Inflammatory macrophage (primary cell): ENCODE results near the gene DTD1.
"Not testable (repeated sequence)": the region's sequence is repeated elsewhere in the genome, so short reads cannot be mapped to it uniquely, and the experiment has no call there.

Experiments
- DNase-seq, 2 donors: peaks; one replicate each; pipeline ENCODE4 v3.0.0-alpha.2; 2020 to 2022

DTD1 gene

DNA sequence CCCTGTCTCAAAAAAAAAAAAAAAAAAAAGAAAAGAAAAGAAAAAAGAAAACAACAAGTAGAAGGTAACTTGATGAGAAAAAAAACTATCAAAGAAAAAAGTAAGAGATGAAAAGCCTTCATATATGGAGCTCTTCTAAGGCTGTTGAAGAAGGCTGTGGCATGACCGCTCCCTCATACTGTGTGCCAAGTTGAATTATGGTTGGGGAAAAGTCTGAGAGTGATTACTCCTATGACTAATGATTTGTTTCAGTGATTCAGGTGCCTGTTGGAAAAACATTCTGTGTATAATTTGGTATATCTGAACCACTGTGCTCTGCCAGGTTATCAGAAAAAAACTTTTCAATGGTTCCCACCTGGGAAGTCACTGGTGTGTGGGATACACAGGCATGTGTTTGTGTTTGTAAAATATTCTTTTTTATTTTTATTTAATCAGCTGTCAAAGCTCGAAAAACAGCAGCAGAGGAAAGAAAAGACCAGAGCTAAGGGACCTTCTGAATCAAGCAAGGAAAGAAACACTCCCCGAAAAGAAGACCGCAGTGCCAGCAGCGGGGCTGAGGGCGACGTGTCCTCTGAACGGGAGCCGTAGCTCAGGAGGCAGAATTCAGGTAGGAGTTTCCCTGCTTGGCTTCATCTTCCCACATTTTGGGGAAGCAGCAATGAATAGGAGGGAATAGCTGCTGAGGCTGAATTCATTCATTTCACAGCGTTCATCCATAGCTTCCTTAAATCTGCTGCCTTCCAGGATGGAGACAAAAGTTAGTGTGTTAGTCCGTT is 156.0 kb downstream of the DTD1 start:
- no peak for DNase-seq

DNA sequence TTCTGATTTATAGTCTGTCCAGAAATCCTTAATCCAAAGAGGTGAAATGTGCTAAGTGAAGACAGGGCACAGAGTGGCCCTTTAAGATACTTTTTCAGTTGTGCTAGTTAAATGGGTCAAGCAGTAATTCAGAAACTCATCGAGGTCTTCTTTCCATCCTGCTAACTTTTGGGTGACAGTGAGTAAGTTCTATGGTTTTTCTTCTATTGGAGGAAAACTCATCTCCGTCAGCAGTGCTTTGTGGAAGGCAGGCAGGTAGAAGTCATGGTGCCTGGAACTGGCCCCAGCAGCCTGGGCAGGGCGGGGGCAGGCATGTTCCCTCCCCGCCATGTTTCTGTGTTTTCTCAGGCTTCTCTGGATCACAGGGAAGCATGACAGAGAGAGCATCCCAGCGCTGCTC is 159.2 kb downstream of the DTD1 start:
- DNase-seq: no peak

DNA sequence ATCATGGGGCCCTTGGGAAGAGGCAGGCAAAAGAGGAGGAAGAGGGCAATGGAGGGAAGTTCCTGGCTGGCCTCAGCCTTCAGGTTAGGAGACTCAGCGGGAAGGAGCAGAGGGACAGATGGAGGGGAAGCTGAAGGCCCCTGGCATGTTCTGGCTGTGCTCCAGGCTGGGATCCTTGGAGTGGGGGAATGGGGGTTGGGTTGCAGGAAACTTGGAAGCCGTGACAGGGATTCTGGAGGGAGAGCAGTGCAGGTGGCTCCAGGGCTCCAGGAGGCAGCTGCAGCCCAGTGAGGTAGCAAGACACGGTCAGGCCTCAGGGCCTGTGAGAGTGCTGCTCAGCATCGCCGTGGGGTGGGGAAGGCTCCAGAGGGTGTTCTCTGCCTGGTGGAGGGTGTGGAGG is 161.1 kb downstream of the DTD1 start:
- no peak for DNase-seq

DNA sequence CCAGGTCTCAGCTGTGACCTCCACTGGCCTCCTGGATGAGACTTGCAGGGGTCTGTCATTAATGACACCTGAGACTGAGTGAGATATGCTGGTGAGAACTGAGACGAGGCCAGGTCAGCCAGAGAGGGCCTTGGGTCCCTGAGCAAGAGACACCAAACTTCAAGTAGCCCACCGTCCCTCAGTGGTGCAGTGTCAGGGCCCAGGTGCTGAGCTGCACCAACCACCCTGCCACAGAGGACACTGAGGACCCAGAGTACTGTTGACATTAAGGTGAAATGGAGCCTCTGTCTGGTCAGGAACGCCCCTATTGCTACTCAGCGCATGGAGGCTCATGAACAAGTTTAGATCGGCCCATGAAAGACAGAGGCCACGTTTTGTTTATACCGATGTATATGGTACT is 161.7 kb downstream of the DTD1 start:
- no peak for DNase-seq

DNA sequence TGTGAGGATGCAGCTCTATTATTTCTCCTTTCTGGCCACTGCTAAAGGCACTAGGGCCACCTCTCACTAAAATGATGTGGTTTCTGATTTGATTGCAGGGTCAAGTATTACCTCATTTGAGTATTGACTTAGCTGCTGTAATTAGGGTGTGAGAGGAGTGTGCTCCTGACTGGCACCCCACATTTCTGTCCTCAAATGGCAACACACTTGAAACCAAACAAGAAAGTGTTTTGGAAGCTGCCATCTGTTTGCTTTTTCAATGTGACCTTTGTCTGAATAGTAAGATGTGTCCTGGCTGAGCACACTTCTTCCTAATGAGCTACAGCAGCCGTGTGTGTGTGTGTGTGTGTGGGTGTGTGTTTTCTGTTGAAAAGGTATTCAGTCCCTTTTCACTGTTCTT is 162.9 kb downstream of the DTD1 start:
- no peak for DNase-seq

DNA sequence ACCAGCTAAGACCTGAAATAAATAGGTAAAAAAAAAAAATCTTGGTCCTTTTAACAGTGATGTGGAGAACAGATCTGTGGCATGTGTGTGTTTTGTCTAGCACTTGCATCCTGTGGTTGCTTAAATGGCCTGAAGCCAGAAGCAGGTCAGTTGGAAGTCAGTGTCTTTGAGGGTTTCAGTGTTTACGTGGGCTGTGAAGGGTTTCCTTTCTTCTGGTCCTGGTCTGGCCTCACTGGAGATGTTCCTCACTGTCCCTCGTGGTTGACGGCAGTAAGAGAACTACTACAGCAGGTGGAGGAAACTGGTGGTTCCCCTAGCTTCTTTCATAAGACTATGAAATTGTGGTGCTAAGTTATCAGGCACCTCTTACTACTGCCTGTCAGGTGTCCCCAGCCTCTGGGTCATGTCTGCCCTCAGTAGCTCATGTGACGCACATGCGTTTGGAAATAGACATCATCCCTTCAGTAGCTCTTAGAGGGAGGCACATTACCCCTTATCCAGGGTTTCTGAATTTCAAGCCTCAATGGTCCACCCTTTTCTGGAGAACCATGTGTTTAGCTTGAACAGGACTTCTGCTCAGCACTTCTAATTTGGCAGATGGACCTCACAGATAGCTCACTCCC is 166.3 kb downstream of the DTD1 start:
- DNase-seq: peak in 1 of 2 donors; percentile 6

DNA sequence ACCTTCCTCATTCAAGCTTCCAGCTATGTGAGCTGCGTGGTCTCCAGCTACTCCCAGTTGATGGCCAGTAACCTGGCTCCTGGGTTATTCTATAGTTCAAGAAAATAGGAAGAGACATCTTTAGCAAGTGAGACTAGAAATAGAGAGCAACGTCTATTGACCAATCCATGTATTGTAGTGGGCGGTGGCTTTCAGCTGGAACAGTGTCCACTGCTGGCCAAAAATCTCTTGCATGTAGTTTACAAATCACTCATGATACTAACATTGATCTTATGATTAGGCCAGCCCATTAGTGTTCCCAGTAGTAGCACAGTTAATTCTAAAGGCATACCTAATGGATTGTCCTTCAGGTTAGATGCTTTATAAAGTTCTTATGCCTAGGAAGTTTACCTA is 166.8 kb downstream of the DTD1 start:
- DNase-seq: peak; percentile 39 to 52

DNA sequence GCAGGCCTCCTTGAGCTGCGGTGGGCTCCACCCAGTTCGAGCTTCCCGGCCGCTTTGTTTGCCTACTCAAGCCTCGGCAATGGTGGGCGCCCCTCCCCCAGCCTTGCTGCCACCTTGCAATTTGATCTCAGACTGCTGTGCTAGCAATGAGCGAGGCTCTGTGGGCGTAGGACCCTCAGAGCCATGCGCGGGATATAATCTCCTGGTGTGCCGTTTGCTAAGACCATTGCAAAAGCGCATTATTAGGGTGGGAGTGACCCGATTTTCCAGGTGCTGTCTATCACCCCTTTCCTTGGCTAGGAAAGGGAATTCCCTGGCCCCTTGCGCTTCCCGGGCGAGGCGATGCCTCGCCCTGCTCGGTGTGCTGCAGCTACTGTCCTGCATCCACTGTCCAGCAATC is 173.0 kb downstream of the DTD1 start:
- not testable (repeated sequence) for DNase-seq

DNA sequence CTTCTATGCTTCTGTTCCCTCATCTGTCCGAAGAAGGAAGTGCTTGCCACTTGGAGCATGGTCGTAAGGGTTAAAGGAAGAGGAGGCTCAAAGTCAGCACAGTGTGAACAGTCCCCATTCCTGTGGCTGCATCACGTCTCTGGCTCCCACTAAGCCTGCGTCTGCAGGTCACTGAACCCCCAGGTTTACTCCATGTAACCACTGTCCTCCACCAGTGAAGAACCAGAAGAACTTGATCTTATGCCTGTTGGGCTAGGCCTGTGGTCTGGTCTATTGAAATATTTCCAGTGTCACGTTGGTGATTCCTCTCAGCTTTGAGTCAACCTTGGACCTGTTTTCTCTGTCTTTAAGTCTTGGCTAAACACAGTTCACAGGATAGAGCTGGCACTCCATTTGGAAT is 179.8 kb downstream of the DTD1 start:
- DNase-seq: no peak

DNA sequence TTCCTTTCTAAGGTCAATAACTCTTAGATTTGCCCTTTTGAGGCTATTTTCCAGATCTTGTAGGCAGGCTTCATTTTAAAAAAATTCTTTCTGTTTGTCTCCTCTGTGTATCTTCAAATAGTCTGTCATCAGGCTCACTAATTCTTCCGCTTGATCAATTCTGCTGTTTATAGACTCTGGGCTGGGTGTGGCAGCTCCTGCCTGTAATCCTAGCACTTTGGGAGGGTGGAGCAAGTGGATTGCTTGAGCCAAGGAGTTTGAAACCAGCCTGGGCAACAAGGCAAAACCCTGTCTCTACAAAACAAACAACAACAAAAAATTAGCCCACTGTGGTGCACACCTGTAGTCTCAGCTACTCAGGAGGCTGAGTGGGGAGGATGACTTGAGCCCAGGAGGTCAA is 185.7 kb downstream of the DTD1 start:
- DNase-seq: no peak

DNA sequence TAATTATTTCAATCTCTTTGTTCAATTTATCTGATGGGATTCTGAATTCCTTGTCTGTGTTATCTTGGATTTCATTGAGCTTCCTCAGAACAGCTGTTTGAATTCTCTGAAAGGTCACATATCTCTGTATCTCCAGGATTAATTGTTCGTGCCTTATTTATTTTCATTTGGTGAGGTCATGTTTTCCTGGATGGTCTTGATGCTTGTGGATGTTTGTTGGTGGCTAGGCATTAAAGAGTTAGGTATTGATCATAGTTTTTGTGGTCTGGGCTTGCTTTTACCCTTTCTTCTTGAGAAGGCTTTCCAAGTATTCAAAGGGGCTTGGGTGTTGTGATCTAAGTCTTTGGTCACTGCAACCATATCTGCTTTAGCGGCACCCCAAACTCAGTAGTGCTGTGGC is 186.4 kb downstream of the DTD1 start:
- DNase-seq: no peak

DNA sequence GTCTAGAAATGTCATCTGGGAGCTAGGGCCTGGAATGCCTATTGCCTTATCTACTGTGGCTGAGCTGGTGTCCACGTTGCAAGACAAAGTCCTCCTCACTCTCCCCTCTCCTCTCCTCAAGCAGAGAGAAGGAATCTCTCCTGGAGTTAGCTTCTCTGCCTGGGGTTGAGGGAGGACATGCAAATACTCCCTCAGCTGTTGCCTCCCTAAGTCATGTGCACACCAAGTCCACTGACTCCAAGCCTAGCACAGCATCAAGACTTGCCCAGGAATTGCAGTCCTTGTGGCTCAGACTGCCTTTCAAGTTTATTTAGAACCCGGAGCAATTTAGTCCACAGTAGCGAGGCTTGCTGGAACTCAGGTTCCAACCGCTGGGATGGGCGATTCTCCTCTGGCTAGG is 187.8 kb downstream of the DTD1 start:
- no peak for DNase-seq

DNA sequence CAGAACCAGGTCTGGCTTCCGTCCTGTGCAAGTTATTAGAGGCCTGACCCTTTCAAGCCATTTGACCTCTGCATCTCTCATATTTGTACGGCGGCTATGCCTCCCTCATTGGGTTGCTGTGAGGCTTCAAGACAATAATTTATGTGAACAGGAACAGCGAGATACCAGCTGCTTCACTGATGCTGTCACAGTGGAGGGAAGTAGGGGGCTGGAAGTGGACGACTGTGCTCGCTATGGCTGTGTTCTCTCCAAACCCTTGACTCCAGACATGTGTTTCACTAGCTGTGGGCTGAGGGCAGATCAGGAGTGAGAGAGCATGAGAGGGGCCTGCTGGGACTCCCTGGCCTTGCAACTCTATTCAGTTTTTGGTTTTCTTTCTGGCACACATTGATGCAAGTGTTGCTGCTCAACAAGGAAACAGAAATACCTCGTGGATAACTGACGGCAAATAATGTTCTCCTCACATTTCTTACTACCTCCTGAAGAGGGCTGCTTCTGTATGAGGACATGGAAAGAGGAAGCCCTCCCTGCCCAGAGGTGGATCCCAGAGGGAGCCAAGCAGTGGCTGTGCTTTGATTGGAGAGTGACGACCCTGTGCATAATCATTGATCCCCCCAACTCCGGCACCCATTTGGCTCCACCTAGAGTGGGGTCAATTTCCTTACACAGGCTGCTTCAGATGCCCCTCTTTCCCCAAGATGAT is 191.0 kb downstream of the DTD1 start:
- DNase-seq: no peak

DNA sequence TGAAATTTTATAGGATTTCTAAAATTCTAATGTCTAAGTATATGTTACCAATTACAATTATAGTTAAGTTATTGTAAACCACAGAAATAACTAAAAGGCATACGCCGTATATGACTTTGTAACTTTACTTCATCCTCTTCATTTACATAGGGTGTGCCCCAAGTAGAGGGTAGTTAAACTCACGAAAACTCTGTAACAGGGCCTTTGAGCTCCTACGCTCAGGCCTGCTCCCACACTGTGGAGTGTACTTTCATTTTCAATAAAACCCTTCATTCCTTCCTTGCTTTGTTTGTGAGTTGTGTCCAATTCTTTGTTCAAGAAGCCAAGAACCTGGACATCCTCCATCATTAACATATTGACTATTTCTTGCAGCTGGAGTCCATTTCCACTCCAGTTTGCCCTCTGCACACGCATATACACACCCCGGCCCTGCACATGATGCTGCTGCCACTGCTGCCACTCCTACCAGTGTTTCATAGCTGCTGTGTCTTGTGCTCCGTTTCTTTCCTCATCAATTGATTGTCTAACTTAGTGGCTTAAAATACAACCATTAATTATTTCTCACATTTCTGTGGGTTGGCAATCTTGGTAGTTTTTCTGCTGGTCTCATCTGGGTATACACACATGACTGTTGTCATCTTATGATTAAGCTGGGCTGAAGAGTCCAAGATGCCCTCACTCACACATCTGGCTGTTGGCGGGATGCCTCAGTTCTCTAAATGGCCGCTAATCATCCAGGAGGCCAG is 192.7 kb downstream of the DTD1 start:
- DNase-seq: no peak

DNA sequence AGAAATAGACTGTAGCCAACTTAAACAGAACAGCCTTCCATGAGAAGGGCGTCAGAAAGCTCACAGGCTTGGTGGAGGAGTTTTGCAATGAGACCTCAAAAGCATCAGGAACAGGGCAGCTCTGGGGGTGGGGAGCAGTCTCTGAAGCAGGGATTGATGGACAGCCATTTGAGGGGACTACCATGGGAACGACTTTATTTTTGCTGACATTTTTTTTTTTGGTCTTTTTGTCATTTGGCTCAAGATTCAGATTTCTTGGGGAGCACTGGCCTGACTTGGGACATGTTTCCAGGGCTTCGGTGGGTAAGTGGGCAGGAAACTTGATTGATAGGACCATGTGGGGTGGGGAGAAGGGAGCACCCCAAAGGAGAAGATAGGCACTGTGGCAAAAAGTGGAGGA is 193.7 kb downstream of the DTD1 start:
- no peak for DNase-seq

DNA sequence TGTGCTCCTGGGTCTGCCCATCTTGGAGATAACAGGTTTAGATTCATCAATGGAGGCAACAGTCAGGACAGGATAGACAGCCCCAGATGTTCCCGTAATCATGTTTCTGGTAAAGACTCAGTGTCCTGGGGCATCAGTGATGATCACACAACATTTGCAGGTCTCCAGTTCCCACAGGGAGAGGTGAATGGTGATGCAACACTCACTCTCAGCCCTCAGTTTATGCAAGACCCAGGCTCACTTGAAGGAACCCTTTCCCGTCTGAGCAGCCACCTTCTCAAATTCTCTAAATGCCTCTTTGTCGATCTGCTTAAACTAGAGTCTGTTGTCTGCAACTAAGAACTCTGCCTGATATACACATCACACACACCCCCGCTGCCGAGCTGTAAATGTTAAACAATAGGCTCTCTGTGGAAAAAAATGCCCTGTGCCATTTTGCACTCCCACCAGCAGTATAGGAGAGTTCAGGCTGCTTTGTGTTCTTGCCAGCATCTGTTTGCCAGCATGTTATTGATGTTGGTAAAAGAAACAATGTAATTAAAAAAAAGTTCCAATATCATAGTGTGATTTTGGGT is 195.6 kb downstream of the DTD1 start:
- DNase-seq: no peak

DNA sequence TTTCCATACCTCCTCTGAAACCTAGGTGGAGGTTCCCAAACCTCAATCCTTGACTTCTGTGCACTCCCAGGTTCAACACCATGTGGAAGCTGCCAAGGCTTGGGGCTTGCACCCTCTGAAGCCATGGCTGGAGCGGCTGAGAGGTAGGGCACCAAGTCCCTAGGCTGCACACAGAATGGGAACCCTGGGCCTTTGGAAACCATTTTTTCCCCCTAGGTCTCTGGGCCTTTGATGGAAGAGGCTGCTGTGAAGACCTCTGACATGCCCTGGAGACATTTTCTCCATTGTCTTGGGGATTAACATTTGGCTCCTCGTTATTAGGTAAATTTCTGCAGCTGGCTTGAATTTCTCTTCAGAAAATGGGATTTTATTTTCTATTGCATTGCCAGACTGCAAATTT is 199.2 kb downstream of the DTD1 start:
- DNase-seq: not testable (repeated sequence)

DNA sequence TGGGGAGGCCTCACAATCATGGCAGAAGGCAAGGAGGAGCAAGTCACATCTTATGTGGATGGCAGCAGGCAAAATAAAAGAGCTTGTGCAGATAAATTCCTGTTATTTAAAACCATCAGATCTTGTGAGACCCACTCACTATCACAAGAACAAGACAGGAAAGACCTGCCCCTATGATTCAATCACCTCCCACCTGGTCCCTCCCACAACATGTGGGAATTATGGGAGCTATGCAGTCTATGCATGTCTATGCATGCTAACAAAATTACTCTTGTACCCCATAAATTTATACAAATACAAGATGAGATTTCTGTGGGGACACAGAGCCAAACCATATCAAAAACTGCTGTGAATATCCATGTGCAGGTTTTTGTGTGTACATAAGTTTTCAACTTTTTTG is 200.2 kb downstream of the DTD1 start:
- DNase-seq: no peak

DNA sequence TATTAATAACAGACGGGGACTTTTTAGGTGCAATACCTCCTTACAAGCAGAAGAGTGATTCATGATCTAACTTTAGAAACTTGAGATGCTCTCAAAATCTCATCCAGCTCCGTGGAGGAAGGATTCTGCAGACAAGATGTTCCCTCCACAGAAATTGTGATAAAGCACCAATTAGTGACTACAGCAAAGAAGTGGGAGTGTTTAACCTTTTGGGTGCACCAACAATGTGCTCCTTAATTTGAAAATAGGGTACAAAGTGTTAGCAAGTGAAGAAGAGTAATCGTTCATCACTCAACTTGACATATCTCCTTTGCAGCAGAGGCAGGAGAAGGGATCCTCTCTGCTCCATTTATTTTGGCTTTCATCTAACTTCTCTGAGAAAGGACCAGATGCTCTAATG is 202.9 kb downstream of the DTD1 start:
- no peak for DNase-seq

DNA sequence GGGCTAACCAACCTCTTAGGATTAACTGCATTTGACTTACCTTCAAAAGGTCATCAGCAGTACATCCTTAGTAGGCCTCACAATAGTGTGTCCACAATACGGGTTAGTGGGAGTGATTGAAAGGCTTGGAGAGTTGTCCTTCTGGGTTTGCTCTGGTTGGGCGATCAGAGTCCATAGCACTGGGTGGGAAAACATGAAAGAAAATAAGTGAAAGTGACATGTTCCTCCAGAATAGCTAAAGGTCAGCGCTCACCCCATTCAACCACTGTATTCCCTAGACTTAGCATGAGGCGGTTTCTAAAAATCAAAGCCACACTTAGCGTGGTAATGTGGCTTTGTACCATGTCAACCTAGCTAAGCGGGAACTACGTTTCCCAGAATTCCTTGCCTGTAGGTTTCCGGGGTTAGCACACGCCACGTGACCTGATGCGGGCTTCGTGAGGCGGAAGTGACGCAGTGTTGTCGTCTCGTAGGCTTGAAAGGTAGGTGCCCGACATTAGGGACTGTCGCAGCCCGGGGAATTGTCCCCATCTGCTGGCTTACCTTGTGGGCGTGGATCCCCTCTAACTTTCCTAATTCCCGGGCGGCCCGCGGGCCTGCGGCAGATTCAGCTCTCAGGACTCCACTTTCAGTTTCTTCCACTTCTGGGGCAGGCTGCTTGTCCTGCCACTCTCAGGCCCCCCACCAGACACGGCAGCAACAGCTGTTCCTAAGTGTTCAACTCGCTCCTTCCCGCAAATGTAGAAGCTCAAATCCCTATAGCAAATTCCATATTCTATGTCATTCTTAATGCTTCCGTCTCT is 206.0 kb downstream of the DTD1 start:
- DNase-seq: peak; percentile 89 to 94

DNA sequence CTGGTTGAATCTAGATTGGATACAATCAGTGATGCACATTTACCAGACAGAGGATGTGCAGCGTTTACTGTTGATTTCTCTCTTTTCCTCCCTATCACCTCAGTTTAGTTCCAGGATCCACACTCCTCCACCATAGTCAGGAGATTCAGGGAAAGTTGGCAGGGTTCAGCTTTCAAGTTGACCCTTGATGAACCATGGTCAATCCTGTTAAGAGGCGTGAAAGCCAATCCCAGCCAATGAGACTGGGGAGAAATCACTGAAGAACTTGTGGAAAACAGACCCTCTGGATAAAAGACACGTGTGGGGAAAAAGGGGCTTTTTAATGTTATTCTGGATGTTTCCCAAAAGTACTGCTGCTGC is 206.6 kb downstream of the DTD1 start:
- no peak for DNase-seq

DNA sequence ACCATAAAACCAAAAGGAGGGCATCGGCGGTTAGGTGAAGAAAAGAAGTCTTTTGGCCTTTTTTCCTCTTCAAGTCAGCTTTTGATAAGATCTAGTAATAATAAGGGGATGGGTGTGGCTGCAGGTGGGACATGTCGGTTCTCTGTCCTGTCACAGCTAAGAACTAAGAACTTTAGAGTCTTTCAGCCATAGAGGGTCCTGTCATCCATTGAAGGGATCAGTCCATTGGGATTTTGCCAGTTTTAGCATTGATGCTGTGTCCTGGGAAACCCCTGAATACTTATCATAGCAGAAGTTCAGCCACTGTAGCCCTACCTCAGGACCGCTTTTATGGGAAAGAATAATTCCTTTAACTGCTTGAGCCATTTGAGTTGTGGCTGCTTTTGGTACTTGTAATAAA is 207.5 kb downstream of the DTD1 start:
- no peak for DNase-seq
